ENCODE measurements around the gene ADGRF4.

The ADGRF4 gene

GRCh38 chr6:47686411-47686810, 12.0 kb upstream of the ADGRF4 start:
- no peak for DNase-seq

GRCh38 chr6:47687432-47687831, 10.9 kb upstream of the ADGRF4 start:
- peak; percentile 3 for DNase-seq

- no peak for DNase-seq
Measured at GRCh38 chr6:47690214-47690613, 8.2 kb upstream of the ADGRF4 start.

- no peak for DNase-seq
Measured at GRCh38 chr6:47690791-47691190, 7.6 kb upstream of the ADGRF4 start.

GRCh38 chr6:47697925-47698324, 455 bp upstream of the ADGRF4 start:
- DNase-seq = no peak

- no peak for DNase-seq
Measured at GRCh38 chr6:47700053-47700452, 1.7 kb downstream of the ADGRF4 start.

- DNase-seq = no peak
Measured at GRCh38 chr6:47700596-47700995, 2.2 kb downstream of the ADGRF4 start.

GRCh38 chr6:47701363-47701762, 3.0 kb downstream of the ADGRF4 start:
- no peak for DNase-seq

GRCh38 chr6:47709160-47709559, 10.8 kb downstream of the ADGRF4 start:
- no peak for DNase-seq

GRCh38 chr6:47710295-47710694, 11.9 kb downstream of the ADGRF4 start:
- no peak for DNase-seq

- no peak for DNase-seq
Measured at GRCh38 chr6:47713200-47713599, 14.8 kb downstream of the ADGRF4 start.

GRCh38 chr6:47714802-47715201, 16.4 kb downstream of the ADGRF4 start:
- peak; percentile 22 for DNase-seq

GRCh38 chr6:47715782-47716181, 17.4 kb downstream of the ADGRF4 start:
- no peak for DNase-seq

GRCh38 chr6:47716207-47716606, 17.8 kb downstream of the ADGRF4 start:
- no peak for DNase-seq

GRCh38 chr6:47718571-47718970, 20.2 kb downstream of the ADGRF4 start:
- DNase-seq = no peak

- no peak for DNase-seq
Measured at GRCh38 chr6:47721189-47721588, 22.8 kb downstream of the ADGRF4 start.

- DNase-seq = peak; percentile 57
Measured at GRCh38 chr6:47722194-47722593, 23.8 kb downstream of the ADGRF4 start.

GRCh38 chr6:47724300-47724699, 25.9 kb downstream of the ADGRF4 start:
- DNase-seq = no peak

- DNase-seq = no peak
Measured at GRCh38 chr6:47727391-47727790, 29.0 kb downstream of the ADGRF4 start.

- no peak for DNase-seq
Measured at GRCh38 chr6:47729019-47729418, 30.6 kb downstream of the ADGRF4 start.

- DNase-seq = no peak
Measured at GRCh38 chr6:47729457-47729856, 31.1 kb downstream of the ADGRF4 start.

- DNase-seq = peak; percentile 64
Measured at GRCh38 chr6:47733879-47734558, 35.6 kb downstream of the ADGRF4 start.

GRCh38 chr6:47734831-47735481, 36.6 kb downstream of the ADGRF4 start:
- DNase-seq = no peak

- DNase-seq = no peak
Measured at GRCh38 chr6:47736083-47736700, 37.8 kb downstream of the ADGRF4 start.

Measured in hematopoietic multipotent progenitor cell treated with erythropoietin and hydrocortisone succinate and interleukin-3 and kit ligand, for 6 days (in vitro differentiated cells).